Ascending aorta (tissue), 2 donors: ENCODE measurements around the gene TBX15. TPM values are rescaled to one million over a fixed set of nuclear protein-coding genes. Genes with fewer than 3 reads are reported as not detected.

Experiments
- DNase-seq, 2 donors: peaks; one replicate each; pipeline ENCODE4 v3.0.0-alpha.2; 2019; ENCODE audit warnings: low spot score in 2 of 2
- H3K27ac ChIP-seq, 2 donors: fragments of 200-600 bp; sonication (generic); one replicate each; pipeline ENCODE4 v1.5.1; 2016 to 2017; ENCODE audit warnings: mild to moderate bottlenecking in 1 of 2
- H3K27me3 ChIP-seq: fragments of 200-600 bp; sonication (generic); one replicate; pipeline ENCODE4 v1.5.1; 2017
- H3K36me3 ChIP-seq, 2 donors: fragments of 200-600 bp; sonication (generic); one replicate each; pipeline ENCODE4 v1.5.1; 2016
- H3K4me1 ChIP-seq, 2 donors: fragments of 200-600 bp; sonication (generic); one replicate each; pipeline ENCODE4 v1.5.1; 2016 to 2017; ENCODE audit warnings: mild to moderate bottlenecking in 1 of 2
- H3K4me3 ChIP-seq, 2 donors: fragments of 200-600 bp; sonication (generic); one replicate each; pipeline ENCODE4 v1.5.1; 2016 to 2017; ENCODE audit warnings: mild to moderate bottlenecking in 1 of 2
- H3K9me3 ChIP-seq, 2 donors: fragments of 200-600 bp; sonication (generic); one replicate each; pipeline ENCODE4 v1.5.1; 2016
- intact Hi-C: fragments of 100-400 bp; cut with DNase I; formaldehyde crosslinking; loops from one replicate; pipeline ENCODE4 v1.15.1; 2023
- total RNA-seq: library from RNA; depleted of rRNA; stranded (reverse); fragments of >200 nt; gene quantifications from one replicate; pipeline ENCODE4 v1.1.0, GENCODE V29; 2016
- TF ChIP-seq, protein P1 (sequence below), 3 experiments: fragments of 200-600 bp in 2 of 3; fragments of 450-650 bp in 1 of 3; sonication (generic) in 2 of 3; IDR thresholded peaks; one replicate each; pipeline ENCODE4 v1.5.1; 2016 to 2019; ENCODE audit warnings: antibody characterized with exemption in 3 of 3, mild to moderate bottlenecking in 1 of 3, moderate library complexity in 1 of 3

The TBX15 gene
- total RNA-seq, 1 donor from 2014 or later, result 1.8 TPM

DNA sequence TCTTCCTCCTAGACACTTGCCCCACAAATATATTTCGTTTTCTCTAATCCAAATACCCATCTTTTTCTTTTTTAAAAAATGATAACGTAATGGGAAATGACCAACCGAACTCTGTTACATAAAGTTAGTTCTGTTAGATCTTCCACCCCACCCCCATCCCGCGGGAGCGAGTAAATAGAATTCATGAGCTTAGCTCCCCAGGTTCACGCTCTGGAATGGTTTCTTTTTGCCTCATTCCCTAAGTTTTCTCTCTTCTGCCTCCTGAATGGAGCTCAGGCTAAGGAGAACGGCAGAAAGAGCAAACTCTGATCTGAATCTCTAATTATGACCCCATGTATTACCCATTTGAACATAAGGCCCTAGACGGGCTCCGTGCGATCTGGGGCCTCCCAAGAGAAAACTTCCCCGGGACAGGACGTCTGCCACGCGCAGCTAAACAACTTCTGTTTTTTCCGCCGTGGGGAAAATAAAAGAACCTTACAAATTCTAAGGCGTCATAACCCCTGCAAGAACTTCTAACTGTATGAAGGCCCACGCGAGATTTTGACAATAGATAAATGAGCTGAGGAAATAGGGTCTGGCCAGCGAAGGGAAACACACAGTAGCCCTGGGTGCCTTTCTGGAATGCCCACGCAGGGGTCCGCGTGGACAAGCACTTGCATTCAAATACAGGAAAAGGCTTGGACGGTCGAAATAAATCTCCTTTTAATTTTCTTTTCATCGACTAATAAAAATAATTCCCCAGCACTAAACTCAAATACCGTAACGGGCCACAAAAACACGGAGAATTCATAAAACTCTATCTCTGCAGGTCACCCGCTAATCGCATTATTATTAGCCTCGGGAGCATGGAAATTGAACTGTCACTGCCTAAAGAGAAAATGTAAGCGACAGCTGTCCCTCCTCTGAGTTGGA is 2.2 kb downstream of the TBX15 start:
- DNase-seq, result no peak
- Histone ChIP-seq H3K4me3 (peak overlapping the region; percentile 0 to 68), H3K27ac (no peak overlapping the region), H3K4me1 (peaks cover 4 to 6% of the 10 kb centered on the region in 2 donors), H3K9me3 (no peaks in the 10 kb centered on the region), H3K36me3 (no peaks in the 10 kb centered on the region), H3K27me3 (peaks cover 20% of the 10 kb centered on the region)
- intact Hi-C loops, result no loop called here
- TF ChIP-seq, protein P1, sequence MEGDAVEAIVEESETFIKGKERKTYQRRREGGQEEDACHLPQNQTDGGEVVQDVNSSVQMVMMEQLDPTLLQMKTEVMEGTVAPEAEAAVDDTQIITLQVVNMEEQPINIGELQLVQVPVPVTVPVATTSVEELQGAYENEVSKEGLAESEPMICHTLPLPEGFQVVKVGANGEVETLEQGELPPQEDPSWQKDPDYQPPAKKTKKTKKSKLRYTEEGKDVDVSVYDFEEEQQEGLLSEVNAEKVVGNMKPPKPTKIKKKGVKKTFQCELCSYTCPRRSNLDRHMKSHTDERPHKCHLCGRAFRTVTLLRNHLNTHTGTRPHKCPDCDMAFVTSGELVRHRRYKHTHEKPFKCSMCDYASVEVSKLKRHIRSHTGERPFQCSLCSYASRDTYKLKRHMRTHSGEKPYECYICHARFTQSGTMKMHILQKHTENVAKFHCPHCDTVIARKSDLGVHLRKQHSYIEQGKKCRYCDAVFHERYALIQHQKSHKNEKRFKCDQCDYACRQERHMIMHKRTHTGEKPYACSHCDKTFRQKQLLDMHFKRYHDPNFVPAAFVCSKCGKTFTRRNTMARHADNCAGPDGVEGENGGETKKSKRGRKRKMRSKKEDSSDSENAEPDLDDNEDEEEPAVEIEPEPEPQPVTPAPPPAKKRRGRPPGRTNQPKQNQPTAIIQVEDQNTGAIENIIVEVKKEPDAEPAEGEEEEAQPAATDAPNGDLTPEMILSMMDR (IDR thresholded peaks at IDR 0.05), result no peak

DNA sequence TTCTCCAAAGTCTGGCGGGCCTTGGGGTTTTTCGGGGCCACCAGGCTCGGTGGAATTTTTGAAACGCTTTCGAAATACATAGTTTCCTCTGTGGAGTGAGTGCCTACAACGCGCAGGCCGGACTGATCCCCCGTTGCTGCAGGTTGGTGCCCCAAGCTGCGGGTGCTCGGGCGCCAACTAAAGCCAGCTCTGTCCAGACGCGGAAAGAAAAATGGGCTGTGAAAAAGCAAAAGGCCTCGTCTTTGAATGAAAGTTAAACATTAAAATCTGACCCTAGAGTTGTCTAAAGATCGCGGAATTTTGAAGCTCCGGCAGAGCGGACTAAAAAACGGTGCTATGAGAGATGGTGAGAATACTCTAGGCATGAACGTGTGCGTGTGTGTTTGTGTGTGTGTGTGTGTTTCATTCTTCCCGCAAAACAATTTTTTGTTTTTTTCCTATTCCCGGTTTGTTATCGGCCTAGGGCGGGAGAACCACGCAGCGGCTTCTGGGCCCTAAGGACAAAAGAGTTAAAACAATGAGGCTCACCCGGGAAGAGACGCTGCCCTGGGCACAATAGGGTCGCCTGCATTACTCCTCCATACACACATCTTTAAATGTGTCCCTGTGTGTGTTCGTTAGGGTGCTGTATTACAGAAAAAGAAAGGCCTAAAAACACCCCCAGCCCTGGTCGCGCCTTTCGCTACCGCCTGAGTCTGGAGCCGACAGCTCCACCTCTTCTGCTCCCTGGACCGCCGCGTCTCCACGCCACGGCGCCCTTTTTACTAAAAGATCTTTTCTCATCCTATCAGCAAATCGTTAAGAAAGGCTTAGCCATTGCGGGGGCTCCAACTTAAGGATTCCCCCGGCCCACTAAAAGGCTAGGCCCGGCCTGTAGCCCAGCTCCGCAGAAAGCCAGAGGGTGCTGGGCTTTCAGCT is 3.2 kb downstream of the TBX15 start:
- intact Hi-C loops, result no loop called here
- TF ChIP-seq, protein P1 (IDR thresholded peaks at IDR 0.05), result no peak
- Histone ChIP-seq H3K36me3 (no peaks in the 10 kb centered on the region), H3K9me3 (no peaks in the 10 kb centered on the region), H3K27ac (no peak overlapping the region), H3K27me3 (peaks cover 22% of the 10 kb centered on the region), H3K4me3 (peak overlapping the region; percentile 0 to 31), H3K4me1 (peaks cover 4 to 6% of the 10 kb centered on the region in 2 donors)
- no peak for DNase-seq

DNA sequence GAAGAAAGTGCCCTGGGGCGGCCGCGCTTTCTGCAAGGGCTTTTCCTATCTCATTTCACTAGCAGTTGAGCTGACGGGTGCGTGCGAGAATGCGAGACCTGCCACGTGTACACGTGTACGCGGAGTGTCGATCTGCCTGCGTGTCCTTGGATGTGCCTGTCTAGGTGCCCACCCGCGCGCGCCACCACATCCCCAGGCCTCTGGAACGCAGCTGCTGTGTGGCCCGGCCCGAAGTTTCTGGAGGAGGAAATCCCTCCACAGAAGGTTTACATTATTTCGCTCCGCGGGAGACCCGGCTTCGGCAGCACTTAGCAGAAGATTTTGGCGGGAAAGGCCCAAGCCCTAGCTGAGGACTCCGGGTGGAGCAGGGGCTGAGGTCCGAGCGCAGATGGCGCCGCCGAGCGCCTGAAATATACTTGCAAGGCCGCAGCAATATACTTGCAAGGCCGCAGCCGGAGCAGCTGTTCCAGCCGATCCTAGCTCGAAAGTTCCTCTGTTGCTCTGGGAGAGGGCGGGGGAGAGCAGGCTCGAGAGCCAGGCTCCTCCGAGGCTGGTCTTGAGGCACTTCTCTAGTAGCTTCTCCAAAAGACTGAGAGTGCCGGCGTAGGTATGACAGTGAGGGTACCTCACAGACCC is 3.9 kb downstream of the TBX15 start:
- Histone ChIP-seq H3K27ac (no peak overlapping the region), H3K4me1 (peaks cover 4 to 6% of the 10 kb centered on the region in 2 donors), H3K27me3 (peaks cover 27% of the 10 kb centered on the region), H3K9me3 (no peaks in the 10 kb centered on the region), H3K36me3 (no peaks in the 10 kb centered on the region), H3K4me3 (peak overlapping the region in 1 of 2 donors; percentile 31)
- TF ChIP-seq, protein P1 (IDR thresholded peaks at IDR 0.05), result no peak
- intact Hi-C loops, result no loop called here
- no peak for DNase-seq

DNA sequence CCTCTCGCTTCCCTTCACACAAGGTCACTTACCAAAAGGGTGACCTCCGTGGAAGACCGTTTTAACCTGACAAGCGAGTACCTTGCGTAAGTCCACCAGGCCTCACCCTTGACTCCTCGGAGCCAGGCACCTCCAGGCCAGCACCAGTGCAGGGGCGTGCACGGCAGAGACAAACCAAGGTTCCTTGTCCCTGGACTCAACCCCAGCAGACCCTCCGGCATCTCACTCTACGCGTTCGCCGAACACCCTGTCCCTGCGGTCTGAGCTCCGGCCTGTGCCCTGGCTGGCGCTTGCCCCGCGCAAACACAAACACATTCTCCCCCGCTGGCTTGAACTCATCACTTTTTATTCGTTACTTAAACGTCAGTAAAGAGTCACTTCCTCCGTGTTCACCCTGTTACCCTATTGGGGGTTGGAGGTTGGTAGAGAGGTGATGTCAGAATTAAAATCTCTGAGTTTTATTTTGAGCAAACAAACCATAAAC is 4.5 kb downstream of the TBX15 start:
- DNase-seq, result no peak
- H3K27ac ChIP-seq, result no peak overlapping the region
- no peaks in the 10 kb centered on the region for H3K36me3 ChIP-seq
- no peaks in the 10 kb centered on the region for H3K9me3 ChIP-seq
- peaks cover 27% of the 10 kb centered on the region for H3K27me3 ChIP-seq
- intact Hi-C loops, result no loop called here
- H3K4me1 ChIP-seq, result peaks cover 4 to 6% of the 10 kb centered on the region in 2 donors
- TF ChIP-seq, protein P1 (IDR thresholded peaks at IDR 0.05), result no peak
- no peak overlapping the region for H3K4me3 ChIP-seq
